Measurements from ENCODE around the gene ATF6.
A peak's percentile ranks its signal among the peaks of the same experiment; 100 is the strongest.

Gene ATF6

GRCh38 chr1:161941726-161942436 lies 175.8 kb downstream of the ATF6 start:
- no peak for DNase-seq (ENCODE audit: low spot score)

GRCh38 chr1:161943737-161944136 lies 177.6 kb downstream of the ATF6 start:
- no peak for DNase-seq (ENCODE audit: low spot score)

- no peak for DNase-seq (ENCODE audit: low spot score)
Measured at GRCh38 chr1:161944381-161944780, 178.3 kb downstream of the ATF6 start.

GRCh38 chr1:161945306-161946060 lies 179.4 kb downstream of the ATF6 start:
- no peak for DNase-seq (ENCODE audit: low spot score)

- DNase-seq (ENCODE audit: low spot score), result no peak
Measured at GRCh38 chr1:161946071-161946987, 180.2 kb downstream of the ATF6 start.

- no peak for DNase-seq (ENCODE audit: low spot score)
Measured at GRCh38 chr1:161948435-161948834, 182.3 kb downstream of the ATF6 start.

GRCh38 chr1:161949548-161949947 lies 183.4 kb downstream of the ATF6 start:
- no peak for DNase-seq (ENCODE audit: low spot score)

GRCh38 chr1:161950377-161950776 lies 184.3 kb downstream of the ATF6 start:
- DNase-seq (ENCODE audit: low spot score), result no peak

- no peak for DNase-seq (ENCODE audit: low spot score)
Measured at GRCh38 chr1:161951646-161952045, 185.5 kb downstream of the ATF6 start.

- no peak for DNase-seq (ENCODE audit: low spot score)
Measured at GRCh38 chr1:161952607-161953172, 186.6 kb downstream of the ATF6 start.

- no peak for DNase-seq (ENCODE audit: low spot score)
Measured at GRCh38 chr1:161953256-161953920, 187.3 kb downstream of the ATF6 start.

GRCh38 chr1:161954050-161954449 lies 187.9 kb downstream of the ATF6 start:
- DNase-seq (ENCODE audit: low spot score), result no peak

GRCh38 chr1:161954466-161954865 lies 188.3 kb downstream of the ATF6 start:
- no peak for DNase-seq (ENCODE audit: low spot score)

GRCh38 chr1:161955606-161956005 lies 189.5 kb downstream of the ATF6 start:
- no peak for DNase-seq (ENCODE audit: low spot score)

GRCh38 chr1:161956097-161956496 lies 190.0 kb downstream of the ATF6 start:
- DNase-seq (ENCODE audit: low spot score), result no peak

GRCh38 chr1:161956930-161957329 lies 190.8 kb downstream of the ATF6 start:
- no peak for DNase-seq (ENCODE audit: low spot score)

- peak; percentile 54 for DNase-seq (ENCODE audit: low spot score)
Measured at GRCh38 chr1:161958425-161958824, 192.3 kb downstream of the ATF6 start.

GRCh38 chr1:161962091-161962887 lies 196.2 kb downstream of the ATF6 start:
- DNase-seq (ENCODE audit: low spot score), result no peak

GRCh38 chr1:161966067-161966466 lies 199.9 kb downstream of the ATF6 start:
- DNase-seq (ENCODE audit: low spot score), result no peak

GRCh38 chr1:161970036-161970435 lies 203.9 kb downstream of the ATF6 start:
- DNase-seq (ENCODE audit: low spot score), result no peak

GRCh38 chr1:161970633-161971032 lies 204.5 kb downstream of the ATF6 start:
- DNase-seq (ENCODE audit: low spot score), result no peak
